GM21717 (cell line): ENCODE data around the gene SLC26A1.
"Not testable (repeated sequence)": the region's sequence is repeated elsewhere in the genome, so short reads cannot be mapped to it uniquely, and the experiment has no call there.

Experiments
- ATAC-seq: cut with Tn5 transposase; IDR thresholded peaks from one replicate; pipeline ENCODE4 v1.9.1; 2021; ENCODE audit warnings: mild to moderate bottlenecking, moderate library complexity; ENCODE audit not compliant: unreplicated experiment

The SLC26A1 gene

DNA sequence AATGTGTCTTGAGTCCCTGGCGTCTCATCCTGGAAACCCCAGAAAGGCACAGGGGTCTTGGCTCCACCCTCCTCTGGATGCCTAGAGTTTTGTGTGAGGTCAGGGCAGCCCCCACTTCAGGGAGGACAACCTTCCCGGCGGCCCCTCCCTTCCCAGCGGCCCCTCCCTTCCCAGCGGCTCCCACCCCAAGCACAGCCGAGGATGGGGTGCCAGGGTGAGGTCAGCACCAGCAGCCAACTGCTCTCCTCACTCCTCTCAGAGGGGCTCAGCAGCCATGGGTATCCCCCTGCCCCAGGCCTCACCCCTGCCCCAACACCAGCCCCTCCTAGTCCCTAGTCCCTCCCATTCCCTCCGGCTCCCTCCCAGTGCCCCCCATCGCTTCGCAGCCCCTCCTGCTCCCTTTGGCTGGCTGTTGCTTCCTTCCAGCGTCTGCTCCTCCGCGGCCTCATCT is 37.2 kb downstream of the SLC26A1 start:
- no peak for ATAC-seq

DNA sequence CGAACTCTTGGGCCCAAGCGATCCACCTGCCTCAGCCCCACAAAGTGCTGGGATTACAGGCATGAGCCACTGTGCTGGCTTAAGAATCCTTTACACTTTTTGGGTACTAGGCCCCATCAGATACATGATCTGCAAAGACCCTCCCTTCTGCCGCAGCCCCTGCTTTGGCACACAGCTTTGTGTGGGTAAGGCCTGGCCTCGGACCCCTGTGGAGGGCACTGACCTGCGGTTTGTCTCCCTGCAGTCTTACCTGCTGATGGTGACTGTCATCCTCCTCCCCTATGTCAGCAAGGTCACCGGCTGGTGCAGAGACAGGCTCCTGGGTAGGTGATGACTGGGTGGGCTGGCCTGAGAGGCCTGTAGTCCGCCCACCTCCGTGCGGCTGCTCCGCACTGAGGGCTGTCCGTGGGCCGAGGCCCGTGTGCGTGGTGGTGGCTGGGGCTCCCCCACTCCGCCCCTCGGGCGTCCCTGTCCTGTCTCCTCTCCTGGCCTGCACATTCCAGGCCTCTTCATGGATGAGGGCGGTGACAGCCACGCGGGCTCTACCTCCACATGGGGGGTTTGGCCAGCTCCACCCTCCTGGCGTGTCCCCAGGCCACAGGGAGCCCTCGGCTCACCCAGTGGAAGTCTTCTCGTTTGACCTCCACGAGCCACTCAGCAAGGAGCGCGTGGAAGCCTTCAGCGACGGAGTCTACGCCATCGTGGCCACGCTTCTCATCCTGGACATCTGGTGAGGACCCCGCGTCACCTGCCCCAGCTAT is 37.9 kb downstream of the SLC26A1 start:
- ATAC-seq, result no peak

DNA sequence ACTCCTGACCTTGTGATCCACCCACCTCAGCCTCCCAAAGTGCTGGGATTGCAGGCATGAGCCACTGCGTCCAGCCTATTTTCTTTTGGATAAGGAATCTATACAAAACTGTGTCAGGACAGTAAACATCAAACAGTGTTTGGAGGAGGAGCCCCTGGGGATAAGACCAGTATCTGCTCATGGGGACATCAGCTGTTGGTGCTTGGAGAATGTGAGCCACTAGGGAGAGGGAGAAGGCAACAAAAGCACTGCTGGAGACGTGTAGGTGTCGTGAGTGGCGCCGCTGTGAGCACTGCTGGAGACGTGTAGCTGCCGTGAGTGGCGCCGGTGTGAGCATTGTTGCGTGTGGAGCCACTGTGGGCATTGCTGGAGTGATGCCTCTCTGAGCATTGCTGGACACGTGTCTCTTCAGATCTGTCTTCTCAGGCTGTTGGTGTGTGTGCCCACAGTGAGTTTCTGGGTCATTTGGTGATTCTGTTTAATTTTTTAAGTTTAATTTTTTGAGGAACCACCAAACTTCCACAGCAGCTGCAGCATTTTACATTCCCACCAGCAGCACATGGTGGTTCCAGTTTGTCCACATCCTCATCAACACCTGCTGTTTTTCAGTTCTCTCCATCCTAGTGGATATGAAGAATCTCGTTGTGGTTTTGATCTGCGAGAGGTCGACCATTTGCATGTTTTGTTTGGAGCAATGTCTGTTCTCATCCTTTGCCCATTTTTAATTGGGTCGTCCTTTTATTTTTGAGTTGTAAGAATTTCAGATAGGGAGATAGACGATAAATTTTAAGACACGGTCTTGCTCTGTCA is 38.8 kb downstream of the SLC26A1 start:
- no peak for ATAC-seq

DNA sequence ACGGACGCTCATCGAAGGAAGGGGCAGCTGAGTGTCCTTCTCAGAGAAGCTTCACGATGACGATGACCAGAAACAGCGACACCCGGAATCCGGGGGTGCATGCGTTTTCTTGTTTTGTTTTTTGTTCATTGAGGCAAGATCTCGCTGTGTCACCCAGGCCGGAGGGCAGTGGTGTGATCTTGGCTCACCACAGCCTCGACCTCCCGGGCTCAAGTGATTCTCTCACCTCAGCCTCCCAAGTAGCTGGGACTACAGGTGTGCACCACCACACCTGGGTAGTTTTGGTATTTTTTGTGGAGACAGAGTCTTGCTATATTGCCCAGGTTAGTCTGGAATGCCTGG is 39.7 kb downstream of the SLC26A1 start:
- ATAC-seq, result no peak

DNA sequence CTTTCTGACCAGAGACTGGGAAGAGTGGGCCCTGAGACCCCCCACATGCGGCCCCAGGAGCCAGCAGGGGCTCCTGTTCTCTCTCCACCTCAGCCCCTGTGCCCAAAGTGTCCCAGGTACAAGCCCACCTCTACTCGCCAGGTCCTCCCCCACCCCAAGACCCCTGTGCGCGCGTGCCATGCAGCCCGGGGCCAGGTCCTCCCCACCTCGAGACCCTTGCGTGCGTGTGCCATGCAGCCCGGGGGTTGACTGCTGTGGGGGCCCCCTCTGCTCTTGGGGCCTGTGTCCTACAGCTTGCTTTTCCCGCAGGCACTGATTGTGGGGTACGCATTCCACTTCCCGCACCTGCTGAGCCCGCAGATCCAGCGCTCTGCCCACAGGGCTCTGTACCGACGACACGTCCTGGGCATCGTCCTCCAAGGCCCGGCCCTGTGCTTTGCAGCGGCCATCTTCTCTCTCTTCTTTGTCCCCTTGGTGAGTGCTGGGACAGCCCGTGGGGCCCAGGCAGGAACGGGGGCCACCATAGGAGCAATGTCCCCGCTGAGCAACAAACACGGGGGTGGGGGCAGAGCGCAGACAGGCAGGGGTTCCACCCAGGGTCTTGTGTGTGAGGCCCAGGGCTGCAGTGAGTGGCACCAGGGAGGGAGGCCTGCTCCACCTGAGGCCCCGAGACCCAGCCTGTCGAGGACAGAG is 40.2 kb downstream of the SLC26A1 start:
- ATAC-seq, result no peak

DNA sequence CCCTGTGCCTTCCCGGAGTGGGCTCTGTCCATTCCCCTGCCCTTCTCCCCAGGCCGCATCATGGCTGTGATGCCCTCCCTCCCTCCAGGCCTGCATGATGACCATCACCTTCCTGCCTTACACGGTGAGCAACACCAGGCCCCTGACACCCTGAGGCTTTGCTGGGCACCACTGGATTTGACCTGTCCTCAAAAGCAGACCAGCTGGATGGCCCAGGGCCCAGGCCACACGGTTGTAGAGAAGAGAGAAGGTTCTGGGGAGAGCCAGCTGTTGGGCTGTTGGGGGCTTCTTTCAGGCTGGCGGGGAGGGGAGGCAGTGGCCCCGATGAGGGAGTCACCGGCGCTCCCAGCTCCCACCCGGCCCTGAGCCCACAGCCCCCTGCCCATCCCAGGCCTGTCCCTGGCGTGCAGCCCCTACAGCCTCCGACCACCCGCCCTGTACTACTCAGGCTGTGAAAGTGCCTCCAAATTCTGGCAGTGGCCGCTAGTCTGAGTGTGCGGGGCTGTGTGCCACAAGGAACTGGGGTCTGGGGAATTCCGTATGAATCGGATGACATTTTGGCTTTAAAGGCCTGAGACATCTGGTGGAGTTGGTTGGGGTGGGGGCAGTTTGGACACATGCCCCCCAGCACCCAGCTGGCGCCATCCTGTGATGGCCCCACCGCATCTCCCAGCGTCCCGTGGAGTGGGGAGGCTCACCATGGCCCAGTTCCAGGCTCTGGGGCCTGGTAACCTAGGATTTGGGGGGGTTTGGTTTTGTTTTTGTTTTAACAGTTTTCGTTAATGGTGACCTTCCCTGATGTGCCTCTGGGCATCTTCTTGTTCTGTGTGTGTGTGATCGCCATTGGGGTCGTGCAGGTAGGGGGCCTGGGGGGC is 41.4 kb downstream of the SLC26A1 start:
- no peak for ATAC-seq

DNA sequence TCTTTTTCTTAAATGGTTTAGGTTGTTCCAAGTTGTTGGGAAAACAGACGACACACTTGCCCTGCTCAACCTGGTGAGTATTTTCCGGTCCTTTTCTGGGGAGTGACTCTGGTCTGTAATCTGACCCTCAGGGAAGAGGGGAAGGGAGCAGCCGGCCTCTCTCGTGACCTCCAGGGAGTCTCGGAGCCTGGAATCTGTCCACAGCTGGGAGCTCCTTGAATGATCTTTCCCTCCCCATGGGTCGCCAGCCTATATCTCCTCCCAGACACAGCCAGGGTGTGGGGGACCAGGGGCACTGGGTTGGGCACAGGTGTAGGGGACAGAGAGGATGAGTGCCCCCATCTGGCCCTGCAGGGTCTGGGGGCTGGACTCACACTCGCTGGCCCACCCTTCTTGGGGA is 42.0 kb downstream of the SLC26A1 start:
- no peak for ATAC-seq

DNA sequence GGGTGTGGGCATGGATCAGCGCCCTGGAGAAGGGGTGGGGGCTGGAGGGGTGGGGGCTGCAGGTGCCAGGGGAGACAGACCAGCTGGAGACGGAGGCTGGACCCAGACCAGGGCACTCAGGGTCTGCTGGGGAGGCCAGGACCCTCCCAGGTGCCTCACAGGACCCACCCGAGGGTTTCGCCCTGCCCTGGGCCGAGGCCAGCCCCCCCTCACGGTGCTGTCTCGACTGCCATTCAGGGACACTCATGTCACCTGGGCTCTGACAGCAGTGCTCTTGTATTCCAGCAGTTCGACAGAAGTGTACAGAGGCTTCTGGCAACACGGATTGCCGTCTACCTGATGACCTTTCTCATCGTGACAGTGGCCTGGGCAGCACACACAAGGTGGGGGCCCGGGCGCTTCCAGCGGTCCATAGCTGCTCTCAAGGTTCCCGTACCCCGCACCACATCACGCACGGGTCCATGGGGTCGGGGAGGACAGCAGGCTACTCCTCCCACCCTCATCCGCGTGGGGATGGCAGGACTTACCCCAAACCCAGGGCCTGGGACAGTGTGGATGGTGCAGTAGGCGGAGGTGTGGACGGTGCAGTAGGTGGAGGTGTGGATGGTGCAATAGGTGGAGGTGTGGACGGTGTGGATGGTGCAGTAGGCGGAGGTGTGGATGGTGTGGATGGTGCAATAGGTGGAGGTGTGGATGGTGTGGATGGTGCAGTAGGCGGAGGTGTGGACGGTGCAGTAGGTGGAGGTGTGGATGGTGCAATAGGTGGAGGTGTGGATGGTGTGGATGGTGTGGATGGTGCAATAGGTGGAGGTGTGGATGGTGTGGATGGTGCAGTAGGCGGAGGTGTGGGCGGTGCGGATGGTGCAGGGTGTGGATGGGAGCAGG is 42.8 kb downstream of the SLC26A1 start:
- no peak for ATAC-seq

DNA sequence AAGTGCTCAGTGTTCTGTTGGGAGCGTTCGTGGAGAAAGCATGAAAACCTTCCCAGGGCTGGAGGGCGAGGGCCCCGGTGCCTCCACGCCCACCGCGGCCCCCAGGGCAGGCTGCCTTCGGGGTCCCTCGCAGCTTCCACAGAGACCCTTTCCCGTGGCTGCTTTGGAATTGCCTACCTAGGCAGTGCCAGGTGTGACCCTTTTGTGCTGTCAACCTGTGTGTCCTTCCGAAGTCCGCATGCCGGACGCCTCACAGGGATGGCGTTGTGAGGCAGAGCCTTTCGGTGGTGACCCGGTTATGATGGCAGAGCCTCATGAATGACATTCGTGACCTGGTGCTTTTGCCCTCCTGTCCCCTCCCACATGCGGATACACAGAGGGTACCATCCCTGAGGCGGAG is 43.5 kb downstream of the SLC26A1 start:
- ATAC-seq, result no peak

DNA sequence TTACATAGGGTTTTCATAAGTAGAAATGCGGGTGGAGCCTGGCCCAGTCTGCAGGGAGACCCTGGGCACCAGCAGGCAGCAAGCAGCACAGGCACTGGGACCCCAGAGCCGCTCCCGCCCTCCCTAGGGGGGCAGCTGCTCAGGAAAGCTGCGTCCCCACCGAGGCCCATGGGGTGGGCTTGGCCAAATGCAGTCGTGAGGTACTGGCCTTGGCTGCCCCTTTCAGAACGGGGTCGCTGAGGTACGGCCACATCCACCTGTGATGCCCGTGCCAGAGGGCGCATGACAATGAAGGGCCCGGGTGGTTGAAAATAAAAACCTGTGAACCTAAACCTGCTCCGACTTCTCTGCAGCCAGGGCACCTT is 44.3 kb downstream of the SLC26A1 start:
- no peak for ATAC-seq

DNA sequence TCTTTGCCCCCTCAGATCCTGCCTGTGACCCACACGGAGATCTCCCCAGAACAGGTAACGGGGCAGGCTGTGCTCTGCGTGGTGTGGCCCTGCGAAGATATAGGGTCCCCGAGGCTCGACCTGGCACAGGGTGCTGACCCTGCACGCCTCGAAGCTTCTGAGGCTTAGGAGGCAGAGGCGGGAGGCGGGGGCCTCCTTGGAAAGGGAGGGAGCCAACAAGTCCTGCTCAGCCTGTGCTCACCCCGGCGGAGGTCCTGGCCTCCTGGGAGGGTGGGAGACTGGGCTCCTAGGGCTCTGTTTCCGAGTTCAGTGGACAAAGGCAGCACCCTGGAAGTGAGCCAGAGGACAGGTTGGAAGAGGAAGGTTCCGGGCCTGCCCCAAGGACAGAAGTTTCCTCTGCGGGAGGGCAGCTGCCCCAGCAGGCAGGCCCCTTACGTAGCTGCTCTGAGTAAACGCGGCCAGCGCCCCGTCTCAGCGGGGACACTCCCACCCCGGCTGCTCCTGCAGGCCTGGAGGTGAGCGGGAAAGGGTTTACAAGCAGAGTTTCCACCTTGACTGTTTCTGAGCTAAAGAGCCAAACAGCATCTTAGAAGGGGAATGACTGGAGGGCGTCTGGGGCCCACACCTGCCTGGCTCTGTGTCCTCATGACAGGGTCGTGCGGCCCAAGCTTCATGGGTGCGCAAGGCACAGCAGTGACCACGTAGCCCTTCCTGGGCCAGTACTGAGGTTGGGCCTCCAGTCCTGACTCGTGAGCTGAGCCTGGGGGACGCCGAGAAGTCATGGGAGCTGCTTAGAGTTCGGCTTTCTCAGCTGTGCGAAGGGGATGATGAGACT is 44.9 kb downstream of the SLC26A1 start:
- no peak for ATAC-seq

DNA sequence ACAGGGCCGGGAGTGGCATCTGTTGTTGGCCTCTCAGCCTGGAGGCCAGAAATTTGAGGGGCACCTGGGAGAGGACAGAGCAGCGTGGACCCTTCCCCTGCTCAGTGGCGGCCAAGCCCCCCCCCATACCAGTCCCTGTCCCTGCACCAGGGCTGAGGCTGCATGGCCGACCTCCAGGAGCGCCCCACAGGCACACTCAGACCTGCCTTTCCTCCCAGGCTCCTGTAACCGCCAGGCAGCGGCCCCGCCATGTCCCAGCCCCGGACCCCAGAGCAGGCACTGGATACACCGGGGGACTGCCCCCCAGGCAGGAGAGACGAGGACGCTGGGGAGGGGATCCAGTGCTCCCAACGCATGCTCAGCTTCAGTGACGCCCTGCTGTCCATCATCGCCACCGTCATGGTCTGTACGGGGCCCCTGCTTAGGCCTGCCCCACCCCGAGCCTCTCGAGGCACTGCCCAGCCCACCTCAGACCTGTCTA is 45.7 kb downstream of the SLC26A1 start:
- ATAC-seq, result no peak

DNA sequence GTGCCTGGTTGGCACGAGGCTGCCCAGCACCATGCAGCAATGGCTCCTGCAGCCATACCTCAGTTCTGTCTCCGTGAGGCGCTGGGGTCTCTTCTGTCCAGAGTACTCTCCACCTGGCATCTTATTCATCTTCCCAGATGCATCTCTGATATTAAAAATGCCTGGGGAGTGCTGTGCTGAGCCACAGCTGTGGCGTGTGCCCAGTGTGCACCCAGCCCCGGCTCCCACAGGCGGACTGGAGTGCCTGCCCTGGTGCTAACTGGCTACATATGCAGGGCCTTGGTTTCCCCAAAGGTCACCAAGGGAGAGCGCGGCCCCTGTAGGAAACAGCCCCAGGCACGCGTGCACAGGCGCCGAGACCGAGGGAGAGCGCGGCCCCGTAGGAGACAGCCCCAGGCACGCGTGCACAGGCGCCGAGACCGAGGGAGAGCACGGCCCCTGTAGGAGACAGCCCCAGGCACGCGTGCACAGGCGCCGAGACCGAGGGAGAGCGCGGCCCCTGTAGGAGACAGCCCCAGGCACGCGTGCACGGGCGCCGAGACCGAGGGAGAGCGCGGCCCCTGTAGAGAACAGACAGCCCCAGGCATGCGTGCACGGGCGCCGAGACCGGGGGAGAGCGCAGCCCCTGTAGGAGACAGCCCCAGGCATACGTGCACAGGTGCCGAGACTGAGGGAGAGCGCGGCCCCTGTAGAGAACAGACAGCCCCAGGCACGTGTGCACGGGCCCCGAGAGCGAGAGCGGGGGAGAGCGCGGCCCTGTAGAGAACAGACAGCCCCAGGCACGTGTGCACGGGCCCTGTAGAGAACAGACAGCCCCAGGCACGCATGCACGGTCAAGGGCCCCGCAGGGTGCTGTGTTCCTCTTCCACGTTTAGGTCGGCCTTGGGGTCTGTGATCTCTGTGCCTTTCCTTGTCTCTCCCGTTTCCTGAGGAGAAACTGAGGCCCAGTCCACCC is 46.4 kb downstream of the SLC26A1 start:
- ATAC-seq, result no peak

DNA sequence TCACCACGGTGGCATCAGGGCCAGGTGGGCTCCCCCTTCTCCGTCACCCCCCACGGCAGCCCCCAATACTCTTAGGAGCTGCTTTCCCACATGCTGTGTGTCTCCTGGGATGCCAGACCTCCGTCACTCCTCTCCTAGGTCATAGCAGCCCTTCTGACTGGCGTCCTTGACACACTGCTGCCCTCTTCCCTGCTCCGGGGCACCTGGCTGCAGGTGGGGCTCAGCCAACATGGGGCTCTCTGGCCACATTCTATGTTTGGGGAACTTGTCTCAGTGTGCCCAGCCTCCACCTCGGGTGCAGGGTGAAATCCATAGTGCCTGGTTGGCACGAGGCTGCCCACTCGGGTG is 47.1 kb downstream of the SLC26A1 start:
- ATAC-seq, result no peak

DNA sequence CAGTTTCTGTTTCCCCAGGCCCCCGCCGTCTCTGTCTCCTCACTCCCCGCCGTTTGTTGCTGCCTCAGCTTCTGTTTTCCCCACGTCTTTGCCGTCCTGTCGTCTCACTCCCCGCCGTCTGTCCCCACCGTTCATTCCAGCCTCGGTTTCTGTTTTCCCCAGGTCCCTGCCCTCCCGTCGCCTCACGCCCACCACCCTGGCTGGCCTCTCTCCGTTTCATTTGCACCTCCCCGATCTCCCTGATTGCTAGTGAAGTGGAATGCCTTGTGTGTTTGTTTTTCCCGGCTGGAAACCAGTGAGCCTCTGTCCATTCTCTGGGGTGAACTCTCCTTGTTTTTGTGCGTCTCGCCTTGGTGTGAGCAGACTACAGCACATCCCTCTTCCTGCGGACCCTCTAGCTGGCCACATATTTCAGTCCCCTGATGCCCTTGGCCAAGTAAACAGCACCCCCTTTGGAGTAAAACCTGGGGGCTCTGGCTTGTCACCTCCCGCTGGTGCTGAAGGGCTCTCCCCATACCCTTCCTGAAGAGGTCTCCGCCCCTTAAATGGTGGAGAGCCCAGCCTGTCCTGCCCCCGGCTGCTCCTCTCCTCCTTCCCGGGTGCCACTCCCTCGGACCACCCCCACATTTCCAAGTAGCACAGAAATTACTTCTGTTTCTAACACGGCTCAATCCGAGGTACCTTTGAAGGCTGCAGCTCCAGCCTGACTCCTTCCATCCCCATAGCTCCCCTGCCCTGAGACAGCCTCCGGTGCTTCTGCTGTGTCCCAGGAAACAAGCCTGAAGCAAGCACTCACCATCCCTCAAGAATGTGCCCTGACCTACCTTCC is 47.7 kb downstream of the SLC26A1 start:
- no peak for ATAC-seq

DNA sequence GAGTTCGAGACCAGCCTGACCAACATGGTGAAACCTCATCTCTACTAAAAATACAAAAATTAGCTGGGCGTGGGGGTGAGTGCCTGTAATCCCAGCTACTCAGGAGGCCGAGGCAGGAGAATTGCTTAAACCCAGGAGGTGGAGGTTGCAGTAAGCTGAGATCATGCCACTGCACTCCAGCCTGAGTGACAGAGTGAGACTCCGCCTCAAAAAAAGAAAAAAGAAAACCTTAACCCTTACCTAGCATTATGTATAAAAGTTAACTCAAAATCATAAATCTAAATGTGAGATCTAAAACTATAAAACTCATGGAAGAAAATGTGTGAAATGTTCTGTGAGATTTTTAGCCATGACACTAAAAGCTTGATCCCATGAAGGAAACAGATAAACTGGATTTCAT is 53.7 kb downstream of the SLC26A1 start:
- ATAC-seq, result not testable (repeated sequence)
